ENCODE data around the gene RAB31. TPM values are rescaled to one million over a fixed set of nuclear protein-coding genes. Genes with fewer than 3 reads are reported as not detected.

The RAB31 gene
- total and polyA plus RNA-seq, 2 experiments from 2014 or later: 26.0 to 81.8 TPM

GRCh38 chr18:9829397-9829712, 121.3 kb downstream of the RAB31 start:
- H4K20me1 ChIP-seq (ENCODE audit: insufficient read depth, poor library complexity, severe bottlenecking): no peaks in the 10 kb centered on the region
- no peaks in the 10 kb centered on the region for H3K27me3 ChIP-seq
- no peaks in the 10 kb centered on the region for H3K36me3 ChIP-seq (replicated peaks; ENCODE audit: insufficient read depth, low read depth)
- H2AFZ ChIP-seq: no peak overlapping the region
- no peaks in the 10 kb centered on the region for H3K9me2 ChIP-seq (replicated peaks; ENCODE audit: insufficient read depth)
- no peak overlapping the region for H3K27ac ChIP-seq
- H3K4me3 ChIP-seq: no peak overlapping the region
- no peak for TF ChIP-seq CTCF (IDR thresholded peaks at IDR 0.05; ENCODE audit: poor library complexity)
- no peak for TF ChIP-seq EZH2phosphoT487 (IDR thresholded peaks at IDR 0.05; ENCODE audit: low read depth, severe bottlenecking, unreplicated experiment)
- TF ChIP-seq EZH2 (IDR thresholded peaks at IDR 0.05; ENCODE audit: borderline replicate concordance): no peak
- no peaks in the 10 kb centered on the region for H3K9me3 ChIP-seq (ENCODE audit: low read depth)
- H3K79me2 ChIP-seq: no peaks in the 10 kb centered on the region
- 98% methylated on average over 6 of the region's 6 CpGs for WGBS (ENCODE audit: low lambda C conversion rate, missing lambda C conversion rate)
- DNase-seq (ENCODE audit: low spot score): no peak
- H3K4me2 ChIP-seq: no peak overlapping the region
- peaks cover 9% of the 10 kb centered on the region for H3K4me1 ChIP-seq (ENCODE audit: insufficient read depth)

GRCh38 chr18:9831036-9831722, 123.1 kb downstream of the RAB31 start:
- no peak overlapping the region for H3K27ac ChIP-seq

GRCh38 chr18:9831723-9832199, 123.7 kb downstream of the RAB31 start:
- TF ChIP-seq EZH2 (IDR thresholded peaks at IDR 0.05; ENCODE audit: borderline replicate concordance): no peak
- no peak for TF ChIP-seq CTCF (IDR thresholded peaks at IDR 0.05; ENCODE audit: poor library complexity)
- no peak overlapping the region for H3K4me3 ChIP-seq
- H3K27me3 ChIP-seq: no peaks in the 10 kb centered on the region
- WGBS (ENCODE audit: low lambda C conversion rate, missing lambda C conversion rate): 95% methylated on average over 12 of the region's 12 CpGs
- no peak overlapping the region for H3K4me2 ChIP-seq
- no peaks in the 10 kb centered on the region for H3K79me2 ChIP-seq
- DNase-seq (ENCODE audit: low spot score): no peak
- no peaks in the 10 kb centered on the region for H3K9me3 ChIP-seq (ENCODE audit: low read depth)
- H3K4me1 ChIP-seq (ENCODE audit: insufficient read depth): peaks cover 16% of the 10 kb centered on the region
- H4K20me1 ChIP-seq (ENCODE audit: insufficient read depth, poor library complexity, severe bottlenecking): no peaks in the 10 kb centered on the region
- H3K9me2 ChIP-seq (replicated peaks; ENCODE audit: insufficient read depth): no peaks in the 10 kb centered on the region
- H2AFZ ChIP-seq: no peak overlapping the region
- H3K36me3 ChIP-seq (replicated peaks; ENCODE audit: insufficient read depth, low read depth): no peaks in the 10 kb centered on the region
- H3K27ac ChIP-seq: no peak overlapping the region

More at GRCh38 chr18:9831036-9831722, 123.1 kb downstream of the RAB31 start:
- Histone ChIP-seq H3K79me2 (no peaks in the 10 kb centered on the region), H3K9me2 (replicated peaks; ENCODE audit: insufficient read depth) (no peaks in the 10 kb centered on the region), H3K4me2 (no peak overlapping the region), H3K4me1 (ENCODE audit: insufficient read depth) (peaks cover 16% of the 10 kb centered on the region), H3K4me3 (no peak overlapping the region), H4K20me1 (ENCODE audit: insufficient read depth, poor library complexity, severe bottlenecking) (no peaks in the 10 kb centered on the region), H3K36me3 (replicated peaks; ENCODE audit: insufficient read depth, low read depth) (no peaks in the 10 kb centered on the region), H3K9me3 (ENCODE audit: low read depth) (no peaks in the 10 kb centered on the region), H3K27me3 (no peaks in the 10 kb centered on the region), H2AFZ (no peak overlapping the region)
- DNase-seq (ENCODE audit: low spot score): no peak
- TF ChIP-seq EZH2phosphoT487 (IDR thresholded peaks at IDR 0.05; ENCODE audit: low read depth, severe bottlenecking, unreplicated experiment): no peak
- TF ChIP-seq CTCF (IDR thresholded peaks at IDR 0.05; ENCODE audit: poor library complexity): no peak
- no peak for TF ChIP-seq EZH2 (IDR thresholded peaks at IDR 0.05; ENCODE audit: borderline replicate concordance)
- WGBS (ENCODE audit: low lambda C conversion rate, missing lambda C conversion rate): 87% methylated on average over 13 of the region's 13 CpGs
